Activated naive CD8-positive, alpha-beta T cell (primary cell): ENCODE results near the gene DRD4.
"Not testable (repeated sequence)": the region's sequence is repeated elsewhere in the genome, so short reads cannot be mapped to it uniquely, and the experiment has no call there.

Source experiments
- H3K27ac Mint-ChIP-seq: one replicate; pipeline ENCODE4 v1.8.0; 2021; ENCODE audit warnings: mixed read lengths
- H3K27me3 Mint-ChIP-seq: one replicate; pipeline ENCODE4 v1.8.0; 2021; ENCODE audit warnings: mixed read lengths
- H3K36me3 Mint-ChIP-seq: one replicate; pipeline ENCODE4 v1.8.0; 2021; ENCODE audit warnings: mixed read lengths
- H3K4me1 Mint-ChIP-seq: one replicate; pipeline ENCODE4 v1.8.0; 2021; ENCODE audit warnings: low read depth, mixed read lengths
- H3K4me3 Mint-ChIP-seq: one replicate; pipeline ENCODE4 v1.8.0; 2021; ENCODE audit warnings: mild to moderate bottlenecking, mixed read lengths
- H3K9me3 Mint-ChIP-seq: one replicate; pipeline ENCODE4 v1.8.0; 2021; ENCODE audit warnings: low read depth, mixed read lengths

DRD4 gene

DNA sequence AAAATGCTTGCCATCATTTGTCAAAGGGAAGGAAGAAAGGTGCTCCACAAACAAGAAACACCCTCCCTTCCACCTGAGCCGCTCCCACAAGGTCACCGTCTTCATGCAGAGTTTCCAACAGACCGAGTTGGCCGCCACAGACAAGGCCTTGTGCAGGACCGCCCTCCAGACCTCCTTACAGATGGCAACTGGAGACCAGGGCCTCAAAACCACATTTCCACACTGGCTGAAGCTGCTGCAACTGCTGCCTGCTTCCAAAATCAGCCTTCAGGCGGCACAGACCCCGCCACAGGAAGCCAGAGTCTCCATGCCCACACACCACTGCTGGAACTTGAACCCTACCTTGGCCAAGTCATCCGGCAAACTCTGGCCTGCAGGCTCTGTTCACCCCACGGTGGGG lies 51.6 kb downstream of the DRD4 start:
- no peaks in the 10 kb centered on the region for H3K9me3 Mint-ChIP-seq
- peaks cover 32% of the 10 kb centered on the region for H3K4me1 Mint-ChIP-seq
- no peaks in the 10 kb centered on the region for H3K27me3 Mint-ChIP-seq
- H3K4me3 Mint-ChIP-seq = no peak overlapping the region
- no peak overlapping the region for H3K27ac Mint-ChIP-seq
- H3K36me3 Mint-ChIP-seq = peaks cover 8% of the 10 kb centered on the region

DNA sequence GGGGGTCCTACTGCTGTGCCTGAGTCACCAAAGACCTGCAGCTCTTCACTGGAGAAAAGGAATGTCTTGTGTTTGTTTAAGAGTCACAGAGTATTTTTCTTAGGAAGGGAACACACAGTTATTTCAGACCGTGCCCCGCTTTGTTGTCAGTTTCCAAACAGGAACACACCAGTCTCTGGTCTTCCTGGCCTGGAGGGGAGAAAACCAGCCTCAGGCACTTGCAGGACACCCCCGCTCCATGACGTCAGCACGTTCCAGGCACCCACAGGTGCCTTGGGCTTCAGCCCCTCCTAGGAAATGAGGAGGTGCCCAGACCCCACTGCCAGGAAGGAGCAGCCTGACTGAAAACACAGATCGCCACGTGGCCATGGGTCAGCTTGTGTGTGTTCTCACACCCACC lies 52.6 kb downstream of the DRD4 start:
- Mint-ChIP-seq H3K36me3 (peaks cover 2% of the 10 kb centered on the region), H3K27me3 (no peaks in the 10 kb centered on the region), H3K4me3 (no peak overlapping the region), H3K4me1 (peaks cover 32% of the 10 kb centered on the region), H3K27ac (no peak overlapping the region), H3K9me3 (no peaks in the 10 kb centered on the region)

DNA sequence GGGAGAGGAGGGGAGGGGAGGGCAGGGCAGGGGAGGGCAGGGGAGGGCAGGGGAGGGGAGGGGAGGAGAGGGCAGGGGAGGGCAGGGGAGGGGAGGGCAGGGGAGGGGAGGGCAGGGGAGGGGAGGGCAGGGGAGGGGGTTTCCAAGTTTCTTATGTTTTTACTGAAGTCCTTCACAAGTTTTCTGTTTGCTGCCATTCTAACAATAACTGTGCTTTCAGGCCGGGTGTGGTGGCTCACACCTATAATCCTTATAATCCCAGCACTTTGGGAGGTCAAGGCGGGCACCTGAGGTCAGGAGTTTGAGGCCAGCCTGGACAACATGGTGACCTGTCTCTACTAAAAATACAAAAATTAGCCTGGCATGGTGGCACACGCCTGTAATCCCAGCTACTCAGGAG lies 53.2 kb downstream of the DRD4 start:
- not testable (repeated sequence) for H3K27ac Mint-ChIP-seq, H3K9me3 Mint-ChIP-seq

More for the DNA sequence above, 53.2 kb downstream of the DRD4 start:
- not testable (repeated sequence) for H3K36me3 Mint-ChIP-seq, H3K27me3 Mint-ChIP-seq, H3K4me3 Mint-ChIP-seq
- H3K4me1 Mint-ChIP-seq = peaks cover 32% of the 10 kb centered on the region
